Skeletal muscle cell (primary cell): ENCODE results near the gene HIGD2A.

Source experiments
- DNase-seq: peaks from one replicate; pipeline ENCODE4 v3.0.0-alpha.2; 2010; ENCODE audit warnings: low read depth
- H3K4me3 ChIP-seq: 2 replicates; pipeline ENCODE4 v1.5.1; 2011; ENCODE audit warnings: low read depth, mild to moderate bottlenecking, control low read depth, low read length, moderate library complexity

The HIGD2A gene

GRCh38 chr5:176412517-176413254, 24.1 kb downstream of the HIGD2A start:
- no peak for DNase-seq
- no peak overlapping the region for H3K4me3 ChIP-seq

DNA sequence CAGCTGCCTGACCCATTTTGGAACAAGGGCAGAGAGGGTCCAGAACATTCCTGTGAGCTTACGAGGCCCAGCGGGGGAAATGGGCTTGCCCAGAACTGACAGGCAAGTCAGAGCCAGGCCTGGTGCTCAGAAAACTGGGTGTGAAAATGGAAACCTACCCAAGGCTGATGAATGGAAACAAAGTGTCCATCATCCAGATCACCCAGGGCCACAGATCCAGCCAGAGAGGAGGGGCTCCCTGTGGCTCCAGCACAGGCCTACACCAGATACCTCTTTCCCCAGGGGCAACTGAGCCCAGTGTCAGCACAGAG, 24.7 kb downstream of the HIGD2A start:
- no peak overlapping the region for H3K4me3 ChIP-seq

DNA sequence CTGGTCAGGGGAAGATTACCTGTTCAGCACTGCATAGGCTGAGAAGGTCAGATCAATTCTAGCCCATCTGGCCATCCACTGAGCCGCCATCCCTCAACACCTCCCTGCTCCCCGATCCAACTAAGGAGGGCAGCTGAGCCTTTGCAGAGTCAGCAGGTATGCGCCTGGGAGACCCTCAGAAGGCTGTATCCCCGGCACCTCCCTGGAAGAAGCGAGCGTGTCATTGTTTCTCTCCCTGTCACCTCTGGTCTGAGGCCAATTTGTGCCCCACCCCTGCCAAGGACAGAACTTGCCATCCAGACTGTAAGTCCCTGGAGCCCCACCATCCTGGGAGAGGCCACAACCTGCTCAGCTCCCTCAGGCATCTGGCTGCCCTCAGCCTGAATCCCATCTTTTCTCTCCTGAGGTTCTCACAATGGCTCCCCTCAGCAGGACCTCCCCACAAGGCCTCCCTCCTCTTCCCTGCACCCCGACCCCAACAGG, 25.2 kb downstream of the HIGD2A start:
- no peak for DNase-seq
- no peak overlapping the region for H3K4me3 ChIP-seq

More for the DNA sequence above, 24.7 kb downstream of the HIGD2A start:
- no peak for DNase-seq

GRCh38 chr5:176414704-176415103, 26.2 kb downstream of the HIGD2A start:
- no peak overlapping the region for H3K4me3 ChIP-seq

GRCh38 chr5:176415240-176415951, 26.8 kb downstream of the HIGD2A start:
- DNase-seq = no peak

More at GRCh38 chr5:176414704-176415103, 26.2 kb downstream of the HIGD2A start:
- DNase-seq = no peak

DNA sequence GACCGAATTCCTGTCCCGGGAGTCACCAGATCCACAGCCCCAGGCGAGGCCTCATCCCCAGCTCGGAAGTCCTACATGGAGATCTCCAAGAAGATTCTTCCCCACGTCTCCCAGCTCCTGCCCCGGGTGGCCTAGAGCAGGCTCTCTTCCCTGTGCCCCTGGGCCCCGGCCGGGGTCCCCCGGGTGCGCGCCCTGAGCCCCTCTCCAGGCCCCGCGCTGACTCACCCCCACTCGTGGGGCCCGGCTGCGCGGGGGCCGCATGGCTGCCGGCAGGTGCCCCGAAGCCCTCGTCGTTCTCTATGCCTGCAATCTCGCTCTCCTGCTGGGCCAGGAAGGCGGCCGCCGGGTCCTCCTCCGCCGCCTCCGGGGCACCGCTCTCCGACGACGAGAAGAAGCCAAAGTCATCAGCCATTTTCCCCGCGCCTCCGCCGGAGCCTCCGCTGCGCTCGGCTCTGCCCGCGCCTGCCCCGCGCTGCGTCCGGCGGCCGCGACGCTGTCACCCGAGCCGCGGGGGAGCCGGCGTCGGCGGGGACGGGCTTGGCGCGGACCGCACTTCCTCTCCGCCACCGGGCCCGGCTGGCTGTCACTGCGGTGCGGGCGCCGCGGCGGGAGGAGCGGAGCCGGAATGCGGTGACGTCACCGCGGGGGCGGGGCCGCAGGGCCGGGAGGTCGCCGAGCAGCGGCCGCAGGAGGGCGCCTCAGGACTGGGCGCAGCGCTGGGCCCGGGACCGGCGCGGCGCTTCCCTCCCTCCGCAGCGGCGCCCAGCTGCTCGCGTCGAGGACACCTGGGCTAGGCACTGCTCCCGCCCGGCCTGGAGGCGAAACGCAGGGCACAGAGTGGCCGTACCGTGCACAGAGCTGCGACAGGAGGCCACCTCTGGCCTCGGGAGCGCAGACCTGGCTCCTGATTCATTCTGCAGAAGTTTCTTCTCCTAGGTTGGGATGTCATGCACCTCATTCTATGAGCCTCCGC, 27.7 kb downstream of the HIGD2A start, which contains the start of gene CLTB:
Gene CLTB (minus strand): TSS at position 588 of the 973 bp plus-strand sequence. CDS start 176 bp downstream, at position 412.
- DNase-seq = peak; percentile 34
- H3K4me3 ChIP-seq = peak within 1 kb of the TSS; percentile 77

More at GRCh38 chr5:176415240-176415951, 26.8 kb downstream of the HIGD2A start:
- H3K4me3 ChIP-seq = peak overlapping the region; percentile 77

- no peak for DNase-seq
- H3K4me3 ChIP-seq = peak overlapping the region; percentile 77
These were observed 28.4 kb downstream of the HIGD2A start for GRCh38 chr5:176416965-176417364.

DNA sequence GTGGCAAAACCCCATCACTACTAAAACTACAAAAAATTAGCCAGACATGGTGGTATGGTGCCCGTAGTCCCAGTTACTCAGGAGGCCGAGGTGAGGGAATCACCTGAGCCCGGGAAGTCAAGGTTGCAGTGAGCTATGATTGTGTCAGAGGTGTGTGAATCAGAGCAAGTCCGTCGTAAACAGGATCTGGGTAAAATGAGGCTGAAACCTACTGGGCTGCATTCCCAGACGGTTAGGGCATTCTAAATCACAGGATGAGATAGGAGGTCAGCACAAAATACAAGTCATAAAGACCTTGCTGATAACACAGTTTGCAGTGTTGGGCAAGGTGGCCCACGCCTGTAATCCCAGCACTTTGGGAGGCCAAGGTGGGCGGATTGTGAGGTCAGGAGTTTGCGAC, 29.7 kb downstream of the HIGD2A start:
- no peak overlapping the region for H3K4me3 ChIP-seq
- DNase-seq = no peak

DNA sequence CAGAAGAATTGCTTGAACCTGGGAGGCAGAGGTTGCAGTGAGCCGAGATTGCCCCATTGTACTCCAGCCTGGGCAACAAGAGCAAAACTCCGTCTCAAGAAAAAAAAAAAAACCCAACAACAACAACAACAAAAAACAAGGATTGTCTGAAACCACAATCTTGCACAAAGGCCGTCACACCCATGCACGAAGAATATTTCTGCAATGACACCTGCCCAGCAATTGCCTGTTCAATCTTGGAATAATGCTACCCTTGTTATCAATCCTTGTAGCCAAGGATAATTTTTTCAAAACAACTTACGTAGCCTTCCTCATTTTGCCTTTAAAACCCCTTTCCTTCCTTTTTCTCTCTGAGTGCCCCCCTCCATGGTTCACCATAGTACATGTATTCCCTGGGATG, 31.5 kb downstream of the HIGD2A start:
- DNase-seq = no peak
- H3K4me3 ChIP-seq = no peak overlapping the region

DNA sequence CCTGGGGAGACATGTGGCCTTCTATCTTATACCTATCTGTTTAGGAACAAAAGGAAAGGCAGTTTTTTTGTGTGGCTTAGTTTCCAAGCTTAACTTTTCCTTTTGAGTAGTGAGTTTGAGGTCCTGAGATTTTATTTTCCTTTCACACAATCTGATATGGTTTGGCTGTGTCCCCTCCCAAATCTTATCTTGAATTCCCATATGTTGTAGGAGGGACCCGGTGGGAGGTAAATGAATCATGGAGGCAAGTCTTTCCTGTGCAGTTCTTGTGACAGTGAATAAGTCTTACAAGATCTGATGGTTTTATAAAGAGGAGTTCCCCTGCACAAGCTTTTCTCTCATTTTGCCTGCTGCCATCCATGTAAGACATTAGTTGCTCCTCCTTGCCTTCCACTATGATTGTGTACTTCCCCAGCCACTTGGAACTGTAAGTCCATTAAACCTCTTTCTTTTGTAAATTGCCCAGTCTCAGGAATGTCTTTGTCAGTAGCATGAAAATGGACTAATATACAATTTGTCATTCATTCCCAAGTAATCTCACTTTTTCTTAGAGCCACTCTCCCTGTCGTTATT, 32.5 kb downstream of the HIGD2A start:
- no peak overlapping the region for H3K4me3 ChIP-seq
- DNase-seq = no peak

DNA sequence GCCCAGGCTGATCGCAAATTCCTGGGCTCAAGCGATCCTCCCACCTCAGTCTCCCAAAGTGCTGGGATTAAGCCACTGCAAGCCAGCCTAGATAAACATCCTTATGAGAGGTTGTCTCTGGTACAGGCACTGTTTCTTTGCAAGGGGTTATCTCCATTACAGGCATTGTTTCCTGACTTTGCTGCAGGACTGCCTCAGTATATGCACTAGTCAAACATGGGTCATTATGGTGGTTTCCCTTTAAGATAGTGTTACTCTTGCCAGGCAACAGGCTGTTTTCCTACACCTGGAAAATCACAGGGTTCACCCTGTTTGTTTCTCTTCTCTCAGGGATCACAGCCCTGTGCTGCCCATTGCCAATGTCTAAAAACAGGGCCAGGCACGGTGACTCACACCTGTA, 35.6 kb downstream of the HIGD2A start:
- DNase-seq = no peak
- no peak overlapping the region for H3K4me3 ChIP-seq

DNA sequence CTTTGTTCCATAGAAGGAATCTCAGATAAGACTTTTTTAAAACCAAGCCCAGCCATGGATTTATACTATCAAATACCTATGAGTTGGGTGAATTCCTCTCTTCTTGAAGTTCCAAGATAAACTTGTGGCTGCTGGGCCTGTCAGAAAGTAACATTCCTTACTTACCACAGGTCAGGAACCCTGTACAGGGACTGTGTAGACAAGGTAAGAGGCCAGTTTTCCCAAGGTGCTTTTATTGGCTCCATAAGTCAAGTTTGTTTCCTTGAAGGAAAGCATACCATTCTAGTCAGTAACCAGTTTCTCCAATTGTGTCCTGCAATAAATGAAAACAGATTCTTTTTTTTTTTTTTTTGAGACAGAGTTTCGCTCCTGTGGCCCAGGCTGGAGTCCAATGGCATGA, 36.6 kb downstream of the HIGD2A start:
- no peak for DNase-seq
- H3K4me3 ChIP-seq = no peak overlapping the region

GRCh38 chr5:176425791-176426190, 37.2 kb downstream of the HIGD2A start:
- DNase-seq = no peak
- no peak overlapping the region for H3K4me3 ChIP-seq

DNA sequence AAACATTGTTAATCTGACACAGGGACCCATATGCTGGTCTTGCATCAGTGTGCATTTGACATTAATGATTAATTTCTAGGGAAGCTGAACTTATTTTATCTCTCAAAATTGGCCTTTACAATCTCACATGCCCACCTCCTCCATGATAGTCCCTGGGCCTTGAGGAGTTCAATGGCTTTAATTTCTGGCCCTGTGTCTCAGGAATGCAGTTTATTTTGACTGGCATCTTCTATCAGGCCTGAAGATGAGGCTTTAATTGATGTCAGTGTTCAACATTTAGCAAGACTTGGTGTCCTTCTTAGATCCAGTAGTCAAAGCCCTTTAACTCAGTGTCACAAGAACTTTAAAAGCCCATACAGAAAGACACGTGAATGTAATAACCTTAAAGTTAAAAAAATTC, 38.3 kb downstream of the HIGD2A start:
- no peak overlapping the region for H3K4me3 ChIP-seq
- DNase-seq = no peak

DNA sequence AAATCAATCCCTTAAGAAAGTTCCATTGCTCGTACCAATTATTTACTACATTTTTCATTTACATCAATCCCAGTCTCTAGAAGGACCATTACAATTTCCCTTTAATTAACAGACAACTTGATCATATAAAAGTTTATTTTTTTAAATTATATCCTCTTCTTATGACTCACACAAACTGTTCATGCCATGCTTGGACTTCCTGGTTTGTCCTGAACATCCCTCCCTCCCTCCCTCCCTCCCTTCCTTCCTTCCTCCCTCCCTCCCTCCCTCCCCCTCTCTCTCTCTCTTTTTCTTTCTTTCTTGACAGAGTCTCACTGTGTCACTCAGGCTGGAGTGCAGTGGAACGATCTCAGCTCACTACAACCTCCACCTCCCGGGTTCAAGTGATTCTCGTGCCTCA, 39.4 kb downstream of the HIGD2A start:
- no peak for DNase-seq
- no peak overlapping the region for H3K4me3 ChIP-seq

DNA sequence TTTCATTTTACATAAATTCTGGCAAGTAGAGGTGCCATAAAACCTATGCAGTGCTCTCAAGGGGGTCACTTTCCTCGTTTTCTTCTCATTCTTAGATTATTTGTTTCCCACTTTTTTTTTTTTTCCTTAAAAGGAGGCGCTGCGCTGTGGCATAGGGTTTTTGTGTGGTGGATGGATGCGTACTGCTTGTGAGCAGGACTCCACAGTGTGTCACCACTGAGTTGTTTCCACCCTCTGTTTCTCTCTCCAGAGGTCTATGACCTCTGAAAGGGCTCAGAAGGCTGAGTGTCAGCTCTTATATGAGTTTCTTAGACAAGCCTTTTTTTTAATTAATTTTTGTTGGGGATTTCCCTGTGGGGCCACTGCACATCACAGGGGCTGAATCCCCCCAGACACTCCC, 41.4 kb downstream of the HIGD2A start:
- H3K4me3 ChIP-seq = no peak overlapping the region
- no peak for DNase-seq

DNA sequence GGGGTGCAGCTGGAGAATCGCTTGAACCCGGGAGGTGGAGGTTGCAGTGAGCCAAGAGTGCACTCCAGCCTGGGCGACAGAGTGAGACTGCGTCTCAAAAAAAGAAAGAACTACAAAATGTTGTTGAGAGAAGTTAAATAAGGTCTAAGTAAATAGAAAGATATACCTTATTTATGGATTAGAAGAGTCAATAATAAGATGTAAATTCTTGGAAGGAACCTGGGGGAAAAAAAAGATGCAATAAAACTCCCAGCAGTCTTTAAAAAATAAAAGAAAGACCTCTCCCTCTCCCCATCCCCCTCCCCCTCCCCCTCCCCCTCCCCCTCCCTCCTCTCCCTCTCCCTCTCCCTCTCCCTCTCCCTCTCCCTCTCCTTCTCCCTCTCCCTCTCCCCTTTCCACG, 44.2 kb downstream of the HIGD2A start:
- no peak for DNase-seq
- H3K4me3 ChIP-seq = no peak overlapping the region

- no peak for DNase-seq
- H3K4me3 ChIP-seq = no peak overlapping the region
These were observed 48.1 kb downstream of the HIGD2A start for GRCh38 chr5:176436656-176437055.

- peak; percentile 66 for DNase-seq
- no peak overlapping the region for H3K4me3 ChIP-seq
These were observed 50.6 kb downstream of the HIGD2A start for GRCh38 chr5:176438959-176439757.
